UCSD-AML1 (cell line): ENCODE results near the gene SOX10.
A peak's percentile ranks its signal among the peaks of the same experiment; 100 is the strongest.
"Not testable (repeated sequence)": the region's sequence is repeated elsewhere in the genome, so short reads cannot be mapped to it uniquely, and the experiment has no call there.

Source experiments
- DNase-seq: peaks from one replicate; lab custom pipeline; 2025; ENCODE audit not compliant: unreplicated experiment; lab: John Stamatoyannopoulos, UW

SOX10 gene

DNA sequence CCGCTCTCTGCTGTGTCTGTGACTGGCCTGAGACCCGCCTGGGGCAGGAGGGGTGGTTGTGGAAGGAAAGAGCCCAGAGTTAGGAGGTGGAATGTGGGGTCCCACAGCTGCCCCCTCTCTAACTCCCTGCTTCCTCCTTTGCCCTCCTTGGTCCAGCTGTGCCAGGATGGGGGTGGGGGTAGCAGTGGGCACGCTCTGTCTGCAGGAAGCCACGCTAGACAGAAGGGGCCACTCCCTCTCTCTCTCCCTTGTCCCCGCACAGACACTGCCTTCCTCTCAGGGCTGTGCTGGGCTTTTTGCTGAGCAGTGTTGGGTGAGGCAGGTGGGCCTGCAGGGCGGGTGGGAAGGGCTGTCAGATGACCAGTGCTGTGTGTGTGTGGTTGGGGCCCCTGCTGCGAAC lies 2.0 kb upstream of the SOX10 start:
- peak; percentile 18 for DNase-seq

DNA sequence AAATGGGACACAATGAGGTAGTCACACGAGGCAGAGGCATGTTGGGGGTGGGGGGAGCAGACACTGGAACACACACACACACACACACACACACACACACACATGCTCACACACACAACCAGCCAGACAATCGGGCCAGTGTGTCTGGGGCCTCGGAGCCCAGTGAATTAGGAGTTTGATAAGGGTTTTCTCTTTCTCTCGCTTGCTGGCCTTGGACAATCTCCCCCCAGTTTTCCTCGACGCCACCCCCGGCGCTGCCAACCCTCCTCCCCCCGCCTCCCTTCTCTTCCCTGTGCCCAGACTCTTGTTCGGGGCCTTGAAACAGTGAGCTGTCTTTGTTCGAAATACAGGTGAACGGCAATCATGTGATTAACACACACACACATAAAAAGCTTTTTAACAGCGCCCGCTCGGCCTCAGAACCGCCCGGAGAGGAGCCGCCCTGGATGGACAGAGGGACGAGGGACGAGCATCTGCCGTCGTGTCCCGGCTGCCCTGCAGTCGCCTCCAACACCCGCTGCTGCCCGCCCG lies 1.5 kb upstream of the SOX10 start:
- no peak for DNase-seq

DNA sequence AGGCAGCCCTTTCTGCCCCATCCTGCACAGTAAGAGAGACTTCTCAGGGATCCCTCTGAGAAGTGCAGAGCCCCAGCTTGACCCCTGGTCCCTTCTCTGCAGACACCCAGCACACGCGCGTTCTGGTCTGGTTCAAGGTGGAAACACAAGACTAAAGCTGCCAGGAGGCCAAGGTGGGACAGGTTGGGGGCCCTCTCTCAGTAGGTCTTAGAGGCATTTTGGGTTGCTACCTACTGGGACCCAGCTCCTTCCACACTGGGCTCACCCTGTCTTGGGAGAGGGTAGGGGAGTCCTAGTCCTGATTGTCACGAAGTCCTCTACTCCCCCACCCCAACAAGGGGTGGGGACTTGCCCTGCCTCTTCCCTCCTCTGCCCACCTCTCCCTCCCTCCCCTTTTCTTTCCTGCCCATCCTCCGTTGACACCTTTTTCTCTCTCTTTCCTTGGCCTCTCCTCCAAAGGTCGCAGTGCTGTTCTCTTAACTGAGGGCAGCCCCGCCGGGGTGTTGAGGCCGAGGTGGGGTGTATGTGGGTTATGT lies 763 bp upstream of the SOX10 start:
- DNase-seq: no peak

DNA sequence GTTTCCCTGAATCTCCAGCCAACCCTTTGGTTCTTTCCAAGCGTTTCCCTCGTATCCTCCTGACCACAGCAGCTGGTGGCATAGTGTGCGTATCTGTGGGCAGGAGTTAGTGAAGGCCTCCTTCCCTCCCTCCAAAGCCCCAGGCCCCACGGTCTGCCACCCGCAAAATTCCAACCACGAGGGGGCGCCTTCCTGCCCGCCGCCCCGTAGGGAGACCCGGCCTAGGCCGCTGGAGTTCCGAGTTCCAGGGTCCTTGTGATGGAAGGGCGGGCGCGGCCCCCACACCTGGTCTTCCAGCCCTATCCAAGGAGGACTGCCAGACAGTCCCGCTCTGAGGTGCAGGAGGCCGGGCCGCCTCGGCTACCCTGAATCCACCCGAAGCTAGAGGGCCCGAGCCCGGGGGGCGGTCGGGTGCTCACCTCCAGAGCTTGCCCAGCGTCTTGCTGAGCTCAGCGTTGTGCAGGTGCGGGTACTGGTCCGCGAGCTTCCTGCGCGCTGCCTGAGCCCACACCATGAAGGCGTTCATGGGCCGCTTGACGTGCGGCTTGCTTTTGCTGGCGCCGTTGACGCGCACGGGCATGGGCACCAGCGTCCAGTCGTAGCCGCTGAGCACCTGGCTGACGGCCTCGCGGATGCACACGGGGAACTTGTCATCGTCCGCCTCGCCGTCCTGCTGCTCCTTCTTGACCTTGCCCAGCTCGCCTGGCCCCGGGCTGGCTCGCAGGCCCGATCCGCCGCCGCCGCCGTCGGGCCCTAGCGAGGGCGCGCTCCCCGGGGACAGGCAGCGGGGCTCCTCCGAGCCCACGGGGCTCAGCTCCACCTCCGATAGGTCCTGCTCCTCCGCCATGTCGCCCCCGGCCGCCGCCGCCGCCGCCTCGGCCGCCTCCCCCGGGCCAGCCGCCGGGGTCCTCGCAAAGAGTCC lies 1.2 kb downstream of the SOX10 start:
- DNase-seq: no peak

DNA sequence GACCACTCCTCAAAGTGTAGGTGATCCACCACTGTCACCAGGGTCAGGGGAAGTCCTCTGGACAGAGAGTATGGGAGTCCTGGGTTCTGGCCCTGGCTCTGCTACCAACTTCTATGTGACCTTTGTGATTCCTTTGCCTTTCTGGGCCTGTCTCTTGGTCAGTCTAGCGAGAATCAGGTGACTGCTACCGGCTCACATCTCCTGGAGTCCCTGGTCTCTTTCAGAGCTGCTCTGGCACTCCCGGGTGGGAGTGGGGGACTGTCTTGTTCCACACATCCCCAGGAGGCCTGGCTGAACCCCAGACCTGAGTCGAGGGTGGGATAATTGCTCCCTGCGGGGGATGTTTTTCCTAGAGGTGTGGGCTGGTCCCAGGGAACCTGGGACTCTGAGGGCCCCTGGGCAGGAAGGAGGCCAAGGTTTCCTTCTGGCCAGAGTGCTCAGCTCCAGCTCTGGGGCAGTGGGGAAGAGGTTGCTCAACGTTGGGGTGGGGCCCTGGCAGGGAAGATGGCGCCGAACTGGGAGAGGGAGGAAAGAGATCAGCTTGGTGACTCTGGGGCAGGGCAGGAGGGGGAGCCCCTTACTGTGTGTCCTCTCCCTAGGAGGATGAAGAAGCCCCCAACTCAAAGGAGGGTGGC lies 2.1 kb downstream of the SOX10 start:
- no peak for DNase-seq

DNA sequence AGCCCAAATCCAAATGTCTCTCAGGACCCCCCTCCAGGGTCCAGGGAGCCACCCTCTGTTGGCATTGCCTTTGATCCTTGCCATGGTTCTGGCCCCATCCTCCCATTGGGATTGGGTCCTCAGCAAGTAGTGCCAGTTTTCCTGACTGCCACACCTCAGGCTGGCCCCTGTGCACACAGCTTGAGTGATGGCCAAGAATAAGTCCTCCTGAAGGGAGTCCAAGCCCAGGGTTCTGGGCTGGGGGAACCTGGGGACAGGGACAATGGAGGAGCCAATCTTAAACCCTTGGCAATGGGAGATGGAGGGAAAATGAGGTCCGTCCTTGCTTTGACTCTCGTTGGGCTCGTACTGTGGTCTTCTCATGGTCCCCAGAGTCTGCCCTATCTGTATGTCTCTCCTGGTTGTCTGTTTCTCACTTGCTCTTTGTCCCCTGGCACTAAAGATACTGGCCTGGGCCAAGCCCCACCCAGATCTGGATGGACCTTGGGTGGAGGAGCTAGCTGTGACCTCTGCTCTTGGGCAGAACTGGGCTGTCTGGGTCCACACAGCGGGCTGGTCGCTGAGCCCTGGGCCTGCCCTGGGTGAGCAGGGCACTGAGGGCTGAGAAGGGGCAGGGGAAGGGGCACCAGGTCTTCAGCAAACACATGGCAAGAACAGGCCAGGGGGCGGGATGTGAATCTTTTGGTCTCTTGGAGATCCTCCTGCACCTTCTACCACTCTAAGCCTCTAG lies 2.9 kb downstream of the SOX10 start:
- DNase-seq: no peak

DNA sequence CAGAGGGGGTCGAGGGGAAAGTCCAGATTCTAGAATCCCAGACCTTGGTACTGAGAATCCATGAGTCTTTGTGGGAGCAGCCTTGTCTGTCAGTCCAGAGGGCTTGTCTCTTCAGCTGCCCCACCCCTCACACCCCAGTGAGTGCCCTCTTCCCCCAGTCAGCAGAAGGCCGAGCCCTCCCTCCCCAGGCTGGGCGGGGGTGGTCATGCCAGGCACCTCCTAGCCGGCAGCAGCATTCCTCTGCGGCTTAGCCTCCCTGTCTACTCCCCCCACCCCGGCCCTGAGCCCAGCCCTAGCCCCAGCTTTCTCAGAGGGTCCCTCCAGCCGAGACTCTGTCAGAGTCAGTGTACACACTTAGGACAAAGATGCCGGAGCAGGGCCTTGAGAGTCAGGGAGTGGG lies 4.6 kb downstream of the SOX10 start:
- DNase-seq: no peak

DNA sequence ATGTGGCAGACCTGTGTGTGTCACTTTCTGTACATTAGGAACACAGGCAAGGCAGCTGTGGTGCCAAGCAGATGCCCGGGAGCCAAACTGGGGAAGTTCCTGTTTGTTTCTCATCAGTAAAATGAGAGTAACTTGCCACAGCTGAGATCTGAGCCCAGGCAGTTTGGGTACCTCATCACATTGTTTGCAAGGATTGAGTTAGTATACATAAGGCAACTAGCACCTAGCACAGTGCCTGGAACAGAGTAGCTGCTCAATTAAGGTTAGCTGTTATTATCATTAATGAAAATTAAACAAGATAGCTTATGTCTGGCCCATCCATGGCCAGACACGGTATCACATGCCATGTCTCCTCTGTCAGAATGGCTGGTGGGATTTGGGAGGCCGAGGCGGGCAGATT lies 7.8 kb downstream of the SOX10 start:
- no peak for DNase-seq

DNA sequence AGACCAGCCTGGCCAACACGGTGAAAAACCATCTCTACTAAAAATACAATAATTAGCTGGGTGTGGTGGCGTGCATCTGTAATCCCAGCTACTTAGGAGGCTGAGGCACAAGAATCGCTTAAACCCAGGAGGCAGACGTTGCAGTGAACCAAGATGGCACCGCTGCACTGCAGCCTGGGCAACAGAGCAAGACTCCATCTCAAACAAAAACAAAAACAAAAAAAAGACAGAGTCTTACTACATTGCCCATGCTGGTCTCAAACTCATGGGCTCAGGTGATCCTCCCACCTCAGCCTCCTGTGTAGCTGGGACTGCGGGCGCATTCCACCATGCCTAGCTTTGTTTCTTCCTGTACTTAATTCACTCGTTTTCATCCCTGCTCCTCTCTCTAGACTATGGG lies 8.3 kb downstream of the SOX10 start:
- not testable (repeated sequence) for DNase-seq

DNA sequence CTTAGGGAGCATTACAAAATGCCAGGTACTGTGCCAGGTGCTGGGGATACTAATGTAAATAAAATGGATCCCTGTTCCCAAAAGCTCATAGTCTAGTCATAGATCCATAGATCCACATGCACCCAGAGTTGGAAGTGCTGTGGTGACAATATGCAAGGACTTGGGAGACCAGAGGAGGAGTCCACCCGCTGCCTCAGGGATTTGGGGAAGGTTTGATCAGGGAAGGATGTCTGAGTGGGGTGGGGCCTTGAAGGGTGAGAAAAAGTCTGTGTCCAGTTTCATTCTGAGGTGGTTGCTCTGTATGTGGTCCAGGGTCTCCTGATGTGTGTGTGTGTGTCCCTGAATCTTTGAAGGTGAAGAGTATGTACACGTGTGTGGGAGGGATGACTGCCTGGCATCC lies 9.2 kb downstream of the SOX10 start:
- DNase-seq: no peak

DNA sequence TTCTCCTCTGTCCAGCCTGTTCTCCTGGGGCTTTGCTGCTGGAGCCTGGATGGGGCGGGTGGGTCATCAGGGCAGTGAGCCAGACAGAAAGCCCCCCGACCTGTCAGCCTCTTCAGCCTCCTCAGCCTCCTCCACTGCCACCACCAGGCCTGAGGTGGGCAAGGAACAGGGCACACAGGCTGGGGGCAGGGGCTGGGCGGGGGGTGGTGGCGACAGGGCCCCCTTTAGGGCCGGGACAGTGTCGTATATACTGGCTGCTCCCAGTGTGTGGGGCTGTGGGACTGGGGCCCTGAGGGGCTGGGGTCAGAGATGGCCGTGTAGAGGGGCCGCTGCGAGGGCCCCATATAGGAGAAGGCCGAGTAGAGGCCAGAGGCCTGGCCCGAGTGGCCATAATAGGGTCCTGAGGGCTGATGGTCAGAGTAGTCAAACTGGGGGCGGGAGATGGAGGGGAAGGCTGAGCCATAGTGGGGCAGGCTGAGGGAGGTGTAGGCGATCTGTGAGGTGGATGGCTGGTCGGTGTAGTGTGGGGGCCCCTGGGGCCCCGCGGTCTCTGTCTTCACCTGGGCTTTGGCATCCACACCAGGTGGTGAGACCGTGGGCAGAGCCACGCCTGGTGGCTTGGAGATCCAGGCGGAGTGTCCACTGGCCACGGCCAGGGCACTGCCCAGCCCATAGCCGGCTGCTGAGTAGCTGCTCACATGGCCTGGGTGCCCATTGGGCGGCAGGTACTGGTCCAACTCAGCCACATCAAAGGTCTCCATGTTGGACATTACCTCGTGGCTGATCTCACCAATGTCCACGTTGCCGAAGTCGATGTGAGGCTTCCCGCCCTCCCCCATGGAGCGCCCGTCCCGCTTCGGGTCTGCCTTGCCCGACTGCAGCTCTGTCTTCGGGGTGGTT lies 10.8 kb downstream of the SOX10 start:
- no peak for DNase-seq

DNA sequence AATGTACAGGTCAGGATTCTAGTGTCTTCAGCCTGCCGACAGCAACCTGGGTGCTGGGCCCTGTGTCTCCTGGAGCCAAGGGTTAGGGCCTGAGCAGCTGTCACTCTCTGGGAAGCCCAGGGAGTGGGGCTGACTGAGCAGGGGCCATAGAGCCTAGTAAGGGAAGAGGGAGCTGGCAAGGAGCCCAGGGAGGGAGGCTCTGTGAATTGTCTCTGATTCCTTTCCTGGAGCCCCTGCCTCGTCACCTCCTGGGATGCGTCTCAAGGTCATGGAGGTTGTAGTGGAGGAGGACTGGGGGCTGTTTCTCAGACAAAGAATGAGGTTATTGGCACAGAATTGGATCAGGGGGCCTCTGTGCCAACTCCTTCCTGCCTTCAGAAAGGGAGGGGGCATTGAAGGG lies 11.8 kb downstream of the SOX10 start:
- no peak for DNase-seq

DNA sequence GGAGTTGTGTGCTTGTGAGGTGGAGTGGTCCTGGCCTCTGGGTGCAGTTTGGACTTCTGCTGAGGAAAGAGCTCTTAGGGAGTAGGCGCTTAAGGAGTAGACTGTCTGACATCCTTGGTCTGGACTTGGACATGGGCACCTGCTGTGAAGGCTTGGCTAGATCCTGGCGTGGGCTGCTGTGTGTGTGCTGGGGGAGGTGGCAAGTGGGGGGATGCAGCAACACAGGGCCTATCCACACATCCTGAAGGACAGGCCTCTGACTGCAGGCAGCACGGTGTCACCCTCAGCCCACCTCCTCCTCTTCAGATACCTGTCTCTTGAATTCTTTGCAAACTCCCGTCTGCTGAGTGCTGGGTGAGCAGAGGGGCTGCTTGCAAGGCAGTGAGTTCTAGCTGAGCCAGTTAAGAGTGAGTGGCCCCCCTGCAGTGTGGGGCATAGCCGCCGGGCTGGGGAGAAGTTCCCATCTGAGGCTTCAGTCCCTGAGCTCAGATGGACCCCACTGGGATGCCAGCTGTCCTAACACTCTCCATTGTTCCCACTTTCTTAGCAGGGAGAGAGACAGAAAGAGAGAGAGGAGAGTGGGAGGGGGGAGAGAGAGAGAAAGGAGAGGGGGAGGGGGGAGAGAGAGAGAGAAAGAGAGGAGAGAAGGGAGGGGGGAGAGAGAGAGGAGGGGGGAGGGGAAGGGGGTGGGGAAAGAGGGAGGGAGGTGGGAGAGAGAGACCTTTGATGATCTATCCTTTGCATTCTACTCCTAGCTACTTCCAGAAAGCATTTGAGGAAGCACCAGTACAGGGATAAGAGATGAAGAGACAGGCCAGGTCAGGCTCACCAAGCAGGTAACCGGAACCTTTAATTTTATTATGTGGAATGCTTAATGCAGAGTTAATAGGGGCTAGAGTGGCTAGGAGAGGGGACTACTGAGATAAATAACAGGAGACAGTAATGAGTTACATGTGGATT lies 12.6 kb downstream of the SOX10 start:
- no peak for DNase-seq

DNA sequence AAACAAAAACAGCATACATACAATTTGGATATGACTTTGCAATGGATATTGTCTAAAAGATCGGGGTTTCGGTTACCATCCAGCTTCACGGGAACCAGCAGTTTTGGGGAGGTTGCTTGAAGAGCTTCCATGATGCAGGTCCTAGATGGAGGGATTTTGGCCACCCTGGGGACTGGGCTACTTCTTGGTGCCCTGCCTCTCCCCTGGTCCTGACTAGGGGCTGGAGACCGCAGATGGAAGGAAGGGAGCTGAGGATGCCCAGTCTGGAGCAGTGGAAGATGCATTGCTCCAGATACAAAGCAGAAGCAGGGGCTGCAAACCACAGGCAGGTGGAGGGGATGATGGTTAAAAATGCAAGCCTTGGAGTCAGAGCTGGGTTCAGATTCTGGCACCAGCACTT lies 13.5 kb downstream of the SOX10 start:
- no peak for DNase-seq

DNA sequence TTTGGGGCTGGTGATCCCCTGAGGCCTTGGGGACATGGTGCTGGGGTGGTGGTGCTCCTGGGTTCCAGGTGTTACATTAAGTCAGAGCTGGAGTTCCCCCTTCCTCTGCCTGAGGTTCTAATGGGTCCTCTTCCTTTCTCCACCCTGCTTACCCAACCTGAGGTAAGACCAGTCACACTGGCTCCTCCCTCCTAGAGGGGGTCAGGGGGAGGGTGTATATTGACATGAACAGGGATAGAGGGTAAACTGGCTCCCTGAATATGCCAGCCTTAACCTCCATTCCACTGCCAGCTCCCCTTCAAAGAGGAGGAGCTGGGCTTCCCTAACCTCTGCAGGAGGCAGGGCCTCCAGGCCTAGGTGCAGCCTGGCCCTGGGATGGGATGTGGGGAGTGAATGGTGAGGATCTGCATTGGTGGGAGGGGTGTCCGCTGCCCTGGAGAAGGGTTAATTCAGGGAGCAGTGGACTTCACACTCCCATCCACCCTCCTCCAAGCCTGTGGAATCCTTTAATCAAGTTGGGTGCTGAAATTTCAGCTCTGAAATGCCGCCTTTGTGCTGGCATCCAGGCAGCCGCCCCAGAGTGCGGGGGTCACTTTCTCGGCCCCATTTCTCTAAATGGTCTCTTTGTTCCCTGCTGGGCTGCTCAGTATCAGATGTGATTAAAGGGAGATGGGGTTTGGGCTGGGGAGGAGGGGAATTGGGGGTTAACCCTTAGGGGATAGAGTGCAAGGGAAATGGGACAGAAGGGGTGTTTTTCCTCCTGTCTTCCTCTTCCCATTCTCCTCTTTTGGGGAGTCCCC lies 15.7 kb downstream of the SOX10 start:
- no peak for DNase-seq

DNA sequence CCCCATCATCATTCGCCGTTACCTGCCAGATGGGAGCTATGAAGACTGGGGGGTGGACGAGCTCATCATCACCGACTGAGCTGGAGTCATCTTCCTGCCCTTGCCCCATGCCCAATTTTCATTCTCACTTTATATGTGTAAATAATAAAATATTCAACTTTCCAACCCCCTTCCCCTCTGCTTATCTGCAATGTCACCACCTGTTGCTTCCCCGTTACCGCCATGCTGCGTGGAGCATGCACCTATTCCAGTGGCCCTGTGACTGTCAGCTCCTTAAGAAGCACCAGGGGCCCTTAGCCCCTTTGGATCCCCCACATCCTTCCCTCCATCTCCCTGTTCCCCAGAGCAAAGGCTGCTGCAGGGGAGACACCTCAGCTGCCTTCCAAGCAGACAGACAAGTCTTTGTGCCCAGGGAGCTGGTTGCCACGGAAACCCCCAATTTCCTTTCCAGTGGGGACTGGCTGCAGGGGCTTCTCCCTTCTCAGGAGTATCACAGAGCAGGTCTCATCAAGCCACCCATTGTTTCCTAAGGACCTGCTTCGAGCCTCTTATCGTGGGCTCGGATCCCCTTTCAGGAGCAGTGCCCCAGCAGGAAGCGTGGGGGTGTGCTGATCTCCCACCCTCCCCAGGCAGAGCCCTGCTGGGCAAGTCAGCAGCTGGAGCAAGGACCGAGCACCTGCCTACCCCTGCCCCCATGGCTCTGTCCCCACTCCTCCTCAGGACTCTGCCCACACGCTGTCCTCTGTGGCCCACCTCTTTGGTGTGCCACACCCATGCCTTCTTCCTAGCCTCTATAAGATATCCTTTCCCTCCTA lies 16.5 kb downstream of the SOX10 start:
- no peak for DNase-seq

DNA sequence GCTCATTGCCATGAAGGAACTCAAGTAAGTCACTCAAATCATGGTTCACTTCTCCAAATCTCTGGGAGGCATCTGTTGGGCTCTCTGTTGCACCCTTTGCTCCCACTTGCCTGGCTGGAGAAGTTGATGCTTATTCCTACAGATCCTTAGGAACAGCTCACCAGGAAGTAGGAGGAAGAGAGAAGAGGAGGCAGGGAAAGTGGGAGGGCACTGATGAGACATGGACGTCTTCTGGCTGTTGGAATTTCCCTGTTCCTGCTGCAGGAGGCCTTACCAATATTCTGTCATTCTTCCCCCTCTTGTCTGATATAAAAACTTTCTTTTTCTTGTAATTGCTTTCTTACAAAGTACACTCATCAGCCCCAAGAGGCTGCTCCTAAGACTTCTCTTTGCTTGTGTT lies 17.2 kb downstream of the SOX10 start:
- no peak for DNase-seq
